DOHH2 (cell line): ENCODE measurements around the gene GRID1.
"Not testable (repeated sequence)": the region's sequence is repeated elsewhere in the genome, so short reads cannot be mapped to it uniquely, and the experiment has no call there.

Source experiments
- H3F3A ChIP-seq: fragments of 200-600 bp; sonication (generic), shearing (Covaris generic); 2 replicates; pipeline ENCODE4 v1.6.0; 2016; ENCODE audit warnings: antibody characterized with exemption, mild to moderate bottlenecking; ENCODE audit not compliant: control insufficient read depth, insufficient read depth
- H3K27ac ChIP-seq: fragments of 200-600 bp; sonication (generic); 2 replicates; pipeline ENCODE4 v1.5.1; 2014; ENCODE audit warnings: low read depth, mild to moderate bottlenecking, low read length, moderate library complexity
- H3K27me3 ChIP-seq: fragments of 200-600 bp; sonication (generic); 2 replicates; pipeline ENCODE4 v1.6.1; 2014; ENCODE audit warnings: mild to moderate bottlenecking, low read length, mixed read lengths; ENCODE audit not compliant: control insufficient read depth
- H3K36me3 ChIP-seq: fragments of 200-600 bp; sonication (generic); 2 replicates; pipeline ENCODE4 v1.6.1; 2014; ENCODE audit warnings: mild to moderate bottlenecking, low read length, moderate library complexity, mixed read lengths; ENCODE audit not compliant: control insufficient read depth
- H3K4me1 ChIP-seq: fragments of 200-600 bp; sonication (generic); 2 replicates; pipeline ENCODE4 v1.6.1; 2014; ENCODE audit warnings: mild to moderate bottlenecking, low read length, mixed read lengths; ENCODE audit not compliant: control insufficient read depth
- H3K4me2 ChIP-seq: fragments of 200-600 bp; sonication (generic); 2 replicates; pipeline ENCODE4 v1.6.0; 2014; ENCODE audit warnings: mild to moderate bottlenecking, low read length, moderate library complexity
- H3K4me3 ChIP-seq: fragments of 200-600 bp; sonication (generic); 2 replicates; pipeline ENCODE4 v1.5.1; 2014; ENCODE audit warnings: mild to moderate bottlenecking, low read length, mixed read lengths
- H3K79me2 ChIP-seq: fragments of 200-600 bp; sonication (generic); 2 replicates; pipeline ENCODE4 v1.6.1; 2014; ENCODE audit warnings: mild to moderate bottlenecking, low read length, mixed read lengths; ENCODE audit not compliant: control insufficient read depth
- H3K9me2 ChIP-seq: fragments of 200-600 bp; sonication (generic); replicated peaks from 2 replicates; pipeline ENCODE4 v1.6.1; 2014; ENCODE audit warnings: mild to moderate bottlenecking, low read length, mixed read lengths; ENCODE audit not compliant: control insufficient read depth
- H3K9me3 ChIP-seq: fragments of 200-600 bp; sonication (generic); 2 replicates; pipeline ENCODE4 v1.6.1; 2014; ENCODE audit warnings: antibody characterized with exemption, low read length, mixed read lengths; ENCODE audit not compliant: control insufficient read depth, insufficient read depth
- H4K20me1 ChIP-seq: fragments of 200-600 bp; sonication (generic); 2 replicates; pipeline ENCODE4 v1.6.0; 2014; ENCODE audit warnings: low read depth, mild to moderate bottlenecking, antibody characterized with exemption, low read length, moderate library complexity; ENCODE audit not compliant: control insufficient read depth, insufficient read depth
- EZH2phosphoT487 ChIP-seq: fragments of 200-600 bp; sonication (generic); IDR thresholded peaks from 2 replicates; pipeline ENCODE4 v1.6.1; 2017; ENCODE audit warnings: borderline replicate concordance, mild to moderate bottlenecking, antibody characterized with exemption, low read length, moderate library complexity, mixed read lengths
- TF ChIP-seq, protein P1 (sequence below): fragments of 200-600 bp; sonication (generic); IDR thresholded peaks from one replicate; pipeline ENCODE4 v1.5.1; 2014; ENCODE audit warnings: antibody characterized with exemption, mild to moderate bottlenecking, low read depth, low read length; ENCODE audit not compliant: poor library complexity, severe bottlenecking

The GRID1 gene

DNA sequence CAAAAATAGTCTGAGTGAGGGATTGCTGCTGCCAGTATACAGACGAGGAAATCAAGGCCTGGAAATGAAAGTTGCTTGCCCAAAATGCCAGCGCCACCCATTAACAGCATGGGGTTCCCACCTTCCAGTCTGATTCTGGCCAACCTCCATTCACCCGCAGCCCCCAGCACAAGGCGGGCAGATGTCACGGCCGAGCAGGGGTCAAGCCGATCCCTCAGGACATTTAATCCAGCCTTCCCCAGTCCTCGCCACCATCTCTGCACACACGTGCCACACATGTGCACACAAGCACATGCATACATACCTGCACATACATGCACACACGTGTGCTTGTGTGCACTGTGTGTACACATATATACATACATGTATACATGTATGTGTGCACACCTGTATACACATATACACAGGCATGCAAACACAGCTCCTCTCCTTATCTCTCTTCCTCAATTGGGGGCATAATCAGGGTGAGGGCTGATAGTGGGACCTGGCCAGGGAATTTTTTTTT lies 122.9 kb downstream of the GRID1 start:
- H3K36me3 ChIP-seq = no peaks in the 10 kb centered on the region
- no peaks in the 10 kb centered on the region for H4K20me1 ChIP-seq
- no peak overlapping the region for H3K4me3 ChIP-seq
- H3K27ac ChIP-seq = no peak overlapping the region
- no peaks in the 10 kb centered on the region for H3K9me3 ChIP-seq
- H3K27me3 ChIP-seq = no peaks in the 10 kb centered on the region
- H3F3A ChIP-seq = no peaks in the 10 kb centered on the region
- H3K79me2 ChIP-seq = no peaks in the 10 kb centered on the region
- no peak overlapping the region for H3K4me2 ChIP-seq
- TF ChIP-seq, protein P1, sequence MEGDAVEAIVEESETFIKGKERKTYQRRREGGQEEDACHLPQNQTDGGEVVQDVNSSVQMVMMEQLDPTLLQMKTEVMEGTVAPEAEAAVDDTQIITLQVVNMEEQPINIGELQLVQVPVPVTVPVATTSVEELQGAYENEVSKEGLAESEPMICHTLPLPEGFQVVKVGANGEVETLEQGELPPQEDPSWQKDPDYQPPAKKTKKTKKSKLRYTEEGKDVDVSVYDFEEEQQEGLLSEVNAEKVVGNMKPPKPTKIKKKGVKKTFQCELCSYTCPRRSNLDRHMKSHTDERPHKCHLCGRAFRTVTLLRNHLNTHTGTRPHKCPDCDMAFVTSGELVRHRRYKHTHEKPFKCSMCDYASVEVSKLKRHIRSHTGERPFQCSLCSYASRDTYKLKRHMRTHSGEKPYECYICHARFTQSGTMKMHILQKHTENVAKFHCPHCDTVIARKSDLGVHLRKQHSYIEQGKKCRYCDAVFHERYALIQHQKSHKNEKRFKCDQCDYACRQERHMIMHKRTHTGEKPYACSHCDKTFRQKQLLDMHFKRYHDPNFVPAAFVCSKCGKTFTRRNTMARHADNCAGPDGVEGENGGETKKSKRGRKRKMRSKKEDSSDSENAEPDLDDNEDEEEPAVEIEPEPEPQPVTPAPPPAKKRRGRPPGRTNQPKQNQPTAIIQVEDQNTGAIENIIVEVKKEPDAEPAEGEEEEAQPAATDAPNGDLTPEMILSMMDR = no peak
- no peak for TF ChIP-seq EZH2phosphoT487
- H3K9me2 ChIP-seq = no peaks in the 10 kb centered on the region
- no peaks in the 10 kb centered on the region for H3K4me1 ChIP-seq

DNA sequence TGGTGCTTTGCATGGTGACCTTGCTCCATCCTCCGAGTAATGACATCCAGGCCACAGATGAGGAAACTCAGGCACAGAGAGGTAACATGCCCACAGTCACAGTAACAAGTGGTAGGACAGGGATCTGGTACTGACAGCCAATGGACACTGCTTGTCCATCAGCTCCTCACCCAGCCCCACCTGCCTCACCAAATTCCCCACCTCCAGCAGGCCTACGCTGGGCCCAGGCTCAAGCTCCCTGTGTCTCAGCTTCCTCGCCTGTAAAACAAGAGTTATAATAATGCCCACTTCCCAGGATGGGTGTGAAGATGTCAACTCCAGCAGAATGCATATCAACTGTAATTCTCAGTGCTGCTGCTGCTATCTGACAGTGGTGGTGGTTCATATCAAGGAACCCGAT lies 123.8 kb downstream of the GRID1 start:
- H3K4me1 ChIP-seq = no peaks in the 10 kb centered on the region
- no peaks in the 10 kb centered on the region for H3K9me3 ChIP-seq
- H3K27ac ChIP-seq = no peak overlapping the region
- H3K79me2 ChIP-seq = no peaks in the 10 kb centered on the region
- no peaks in the 10 kb centered on the region for H3K36me3 ChIP-seq
- no peaks in the 10 kb centered on the region for H3F3A ChIP-seq
- no peaks in the 10 kb centered on the region for H4K20me1 ChIP-seq
- H3K27me3 ChIP-seq = no peaks in the 10 kb centered on the region
- no peaks in the 10 kb centered on the region for H3K9me2 ChIP-seq
- H3K4me2 ChIP-seq = no peak overlapping the region
- no peak overlapping the region for H3K4me3 ChIP-seq
- TF ChIP-seq EZH2phosphoT487 = no peak
- TF ChIP-seq, protein P1 = no peak

DNA sequence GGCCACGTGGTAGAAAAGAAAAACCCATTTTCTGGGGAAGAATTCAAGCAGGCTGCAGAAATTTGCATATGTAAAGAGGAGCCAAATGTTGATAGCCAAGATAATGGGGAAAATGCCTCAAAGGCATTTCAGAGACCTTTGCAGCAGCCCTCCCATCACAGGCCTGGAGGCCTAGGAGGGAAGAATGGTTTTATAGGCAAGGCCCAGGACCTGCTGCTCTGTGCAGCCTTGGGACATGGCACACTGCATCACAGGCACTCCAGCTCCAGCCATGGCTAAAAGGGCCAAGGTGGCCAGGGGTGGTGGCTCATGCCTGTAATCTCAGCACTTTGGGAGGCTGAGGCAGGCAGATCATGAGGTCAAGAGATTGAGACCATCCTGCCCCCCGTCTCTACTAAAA lies 128.5 kb downstream of the GRID1 start:
- H3F3A ChIP-seq, H3K36me3 ChIP-seq, H3K4me3 ChIP-seq, H3K4me1 ChIP-seq, H3K79me2 ChIP-seq, H3K27ac ChIP-seq, H3K9me3 ChIP-seq, H4K20me1 ChIP-seq, H3K4me2 ChIP-seq, H3K9me2 ChIP-seq, H3K27me3 ChIP-seq: not testable (repeated sequence)

DNA sequence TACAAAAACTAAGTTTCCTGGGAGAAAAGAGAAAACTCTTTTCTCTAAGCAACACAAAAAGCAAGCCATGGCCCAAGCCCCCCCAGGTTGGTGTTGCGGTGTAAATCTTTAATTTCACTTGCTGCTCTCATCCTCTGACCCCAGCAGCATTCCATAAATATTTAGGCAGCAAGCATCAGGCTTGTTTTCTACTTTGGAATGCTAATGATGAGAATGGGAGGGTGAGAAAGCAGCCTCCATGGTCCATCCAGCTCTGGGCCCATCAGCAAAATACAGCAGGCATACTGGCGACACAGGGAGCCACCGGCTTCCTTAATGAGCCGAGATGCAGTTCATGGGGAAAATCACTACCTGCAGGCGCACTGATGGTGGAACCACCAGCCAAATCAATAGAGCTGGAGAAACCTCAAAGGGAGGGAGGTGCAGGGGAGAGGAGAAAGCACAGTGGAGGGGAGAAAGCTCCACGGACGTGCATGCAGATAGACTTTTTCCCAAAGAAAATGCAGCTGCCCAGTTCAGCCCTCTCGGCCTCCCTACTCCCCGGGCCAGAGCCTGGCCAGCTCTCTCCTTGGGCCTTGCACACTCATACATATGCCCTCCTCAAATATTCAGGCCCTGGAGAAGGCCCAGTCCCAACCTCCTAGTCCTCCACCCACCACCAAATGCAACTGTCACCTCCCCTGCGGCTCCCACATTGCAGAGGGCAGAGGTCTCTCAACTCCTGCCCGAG lies 131.9 kb downstream of the GRID1 start:
- Histone ChIP-seq H3K9me3 (no peaks in the 10 kb centered on the region), H3K9me2 (no peaks in the 10 kb centered on the region)

More for the DNA sequence above, 131.9 kb downstream of the GRID1 start:
- Histone ChIP-seq H3K4me3 (no peak overlapping the region), H3K4me2 (no peak overlapping the region), H3F3A (no peaks in the 10 kb centered on the region), H3K27ac (no peak overlapping the region), H3K4me1 (no peaks in the 10 kb centered on the region), H3K27me3 (no peaks in the 10 kb centered on the region), H4K20me1 (no peaks in the 10 kb centered on the region), H3K36me3 (no peaks in the 10 kb centered on the region), H3K79me2 (no peaks in the 10 kb centered on the region)
- TF ChIP-seq, protein P1 = no peak
- TF ChIP-seq EZH2phosphoT487 = no peak
